Stimulated activated naive CD8-positive, alpha-beta T cell treated with anti-CD3 and anti-CD28 coated beads, Interleukin-15, amount 100 ng/mL, for 72 hours (primary cell): ENCODE data around the gene MLLT3.

Experiments used
- ATAC-seq: fragments of 150-1000 bp; cut with Tn5 transposase; 2 replicates; pipeline ENCODE4 v1.10.0; 2021; ENCODE audit warnings: mild to moderate bottlenecking, moderate library complexity
- DNase-seq, 2 donors: peaks; one replicate each; pipeline ENCODE4 v3.0.0; 2021 to 2022
- H3K27ac Mint-ChIP-seq, 2 donors: one replicate each; pipeline ENCODE4 v1.8.0; 2022; ENCODE audit warnings: mild to moderate bottlenecking in 2 of 2, mixed read lengths in 2 of 2, moderate library complexity in 2 of 2
- H3K27me3 Mint-ChIP-seq: one replicate; pipeline ENCODE4 v1.8.0; 2022; ENCODE audit warnings: mixed read lengths
- H3K4me1 Mint-ChIP-seq: one replicate; pipeline ENCODE4 v1.8.0; 2022; ENCODE audit warnings: mild to moderate bottlenecking, mixed read lengths
- H3K4me3 Mint-ChIP-seq, 2 donors: one replicate each; pipeline ENCODE4 v1.8.0; 2022; ENCODE audit warnings: mild to moderate bottlenecking in 2 of 2, mixed read lengths in 2 of 2, moderate library complexity in 1 of 2
- H3K9me3 Mint-ChIP-seq, 2 donors: one replicate each; pipeline ENCODE4 v1.8.0; 2022; ENCODE audit warnings: mixed read lengths in 2 of 2

Gene MLLT3

GRCh38 chr9:20504930-20505329 lies 117.4 kb downstream of the MLLT3 start:
- Mint-ChIP-seq H3K27ac (no peak overlapping the region), H3K27me3 (no peaks in the 10 kb centered on the region), H3K9me3 (no peaks in the 10 kb centered on the region), H3K4me3 (no peak overlapping the region), H3K4me1 (peaks cover 66% of the 10 kb centered on the region)
- ATAC-seq (peak; percentile 82), DNase-seq (peak in 1 of 2 donors; percentile 31)

- H3K27ac Mint-ChIP-seq: no peak overlapping the region
- H3K9me3 Mint-ChIP-seq: peaks cover 0 to 5% of the 10 kb centered on the region in 2 donors
- no peaks in the 10 kb centered on the region for H3K27me3 Mint-ChIP-seq
- no peak overlapping the region for H3K4me3 Mint-ChIP-seq
- H3K4me1 Mint-ChIP-seq: peaks cover 31% of the 10 kb centered on the region
- ATAC-seq (no peak), DNase-seq (no peak)
Measured at GRCh38 chr9:20500101-20500500, 122.2 kb downstream of the MLLT3 start.

GRCh38 chr9:20499013-20499412 lies 123.3 kb downstream of the MLLT3 start:
- Mint-ChIP-seq H3K27me3 (no peaks in the 10 kb centered on the region), H3K27ac (no peak overlapping the region), H3K9me3 (peaks cover 0 to 5% of the 10 kb centered on the region in 2 donors), H3K4me1 (peaks cover 25% of the 10 kb centered on the region), H3K4me3 (no peak overlapping the region)
- no peak for ATAC-seq
- no peak for DNase-seq

GRCh38 chr9:20496328-20496727 lies 126.0 kb downstream of the MLLT3 start:
- Mint-ChIP-seq H3K27me3 (no peaks in the 10 kb centered on the region), H3K4me1 (peaks cover 27% of the 10 kb centered on the region), H3K9me3 (peaks cover 0 to 5% of the 10 kb centered on the region in 2 donors), H3K4me3 (no peak overlapping the region), H3K27ac (no peak overlapping the region)
- no peak for ATAC-seq
- no peak for DNase-seq

GRCh38 chr9:20495098-20495497 lies 127.2 kb downstream of the MLLT3 start:
- Mint-ChIP-seq H3K27ac (no peak overlapping the region), H3K4me3 (no peak overlapping the region), H3K27me3 (no peaks in the 10 kb centered on the region), H3K9me3 (peaks cover 0 to 5% of the 10 kb centered on the region in 2 donors), H3K4me1 (peaks cover 36% of the 10 kb centered on the region)
- no peak for ATAC-seq
- no peak for DNase-seq

- Mint-ChIP-seq H3K27ac (no peak overlapping the region), H3K4me3 (no peak overlapping the region)
Measured at GRCh38 chr9:20494035-20494434, 128.3 kb downstream of the MLLT3 start.

GRCh38 chr9:20492772-20493171 lies 129.5 kb downstream of the MLLT3 start:
- H3K27me3 Mint-ChIP-seq: no peaks in the 10 kb centered on the region
- ATAC-seq (no peak), DNase-seq (no peak)
- H3K4me1 Mint-ChIP-seq: peaks cover 52% of the 10 kb centered on the region
- no peak overlapping the region for H3K27ac Mint-ChIP-seq
- no peak overlapping the region for H3K4me3 Mint-ChIP-seq
- no peaks in the 10 kb centered on the region for H3K9me3 Mint-ChIP-seq

More at GRCh38 chr9:20494035-20494434, 128.3 kb downstream of the MLLT3 start:
- peaks cover 0 to 5% of the 10 kb centered on the region in 2 donors for H3K9me3 Mint-ChIP-seq
- DNase-seq: no peak
- ATAC-seq: no peak
- H3K27me3 Mint-ChIP-seq: no peaks in the 10 kb centered on the region
- H3K4me1 Mint-ChIP-seq: peaks cover 46% of the 10 kb centered on the region

- DNase-seq (no peak), ATAC-seq (no peak)
- H3K9me3 Mint-ChIP-seq: no peaks in the 10 kb centered on the region
- H3K27ac Mint-ChIP-seq: no peak overlapping the region
- no peak overlapping the region for H3K4me3 Mint-ChIP-seq
- no peaks in the 10 kb centered on the region for H3K27me3 Mint-ChIP-seq
- H3K4me1 Mint-ChIP-seq: peaks cover 41% of the 10 kb centered on the region
Measured at GRCh38 chr9:20491612-20492011, 130.7 kb downstream of the MLLT3 start.

- no peak for ATAC-seq
- peaks cover 41% of the 10 kb centered on the region for H3K4me1 Mint-ChIP-seq
Measured at GRCh38 chr9:20490246-20490834, 132.0 kb downstream of the MLLT3 start.

GRCh38 chr9:20488691-20489090 lies 133.6 kb downstream of the MLLT3 start:
- no peak overlapping the region for H3K4me3 Mint-ChIP-seq
- H3K27me3 Mint-ChIP-seq: no peaks in the 10 kb centered on the region
- H3K4me1 Mint-ChIP-seq: peaks cover 31% of the 10 kb centered on the region
- no peak for DNase-seq
- no peaks in the 10 kb centered on the region for H3K9me3 Mint-ChIP-seq
- no peak overlapping the region for H3K27ac Mint-ChIP-seq
- no peak for ATAC-seq

More at GRCh38 chr9:20490246-20490834, 132.0 kb downstream of the MLLT3 start:
- no peaks in the 10 kb centered on the region for H3K9me3 Mint-ChIP-seq
- peak overlapping the region in 1 of 2 donors; percentile 31 for H3K4me3 Mint-ChIP-seq
- no peaks in the 10 kb centered on the region for H3K27me3 Mint-ChIP-seq
- no peak for DNase-seq
- no peak overlapping the region for H3K27ac Mint-ChIP-seq

GRCh38 chr9:20486552-20486951 lies 135.7 kb downstream of the MLLT3 start:
- Mint-ChIP-seq H3K27ac (no peak overlapping the region), H3K9me3 (peaks cover 0 to 3% of the 10 kb centered on the region in 2 donors), H3K4me1 (peaks cover 40% of the 10 kb centered on the region), H3K4me3 (no peak overlapping the region), H3K27me3 (no peaks in the 10 kb centered on the region)
- DNase-seq: no peak
- ATAC-seq: no peak

GRCh38 chr9:20481437-20481836 lies 140.9 kb downstream of the MLLT3 start:
- Mint-ChIP-seq H3K27ac (peak overlapping the region in 1 of 2 donors; percentile 24), H3K4me3 (no peak overlapping the region), H3K4me1 (peaks cover 54% of the 10 kb centered on the region), H3K27me3 (no peaks in the 10 kb centered on the region), H3K9me3 (peaks cover 0 to 6% of the 10 kb centered on the region in 2 donors)
- ATAC-seq: no peak
- DNase-seq: no peak

GRCh38 chr9:20480249-20480648 lies 142.1 kb downstream of the MLLT3 start:
- DNase-seq (no peak), ATAC-seq (no peak)
- Mint-ChIP-seq H3K4me3 (no peak overlapping the region), H3K27me3 (no peaks in the 10 kb centered on the region), H3K4me1 (peaks cover 54% of the 10 kb centered on the region), H3K27ac (no peak overlapping the region), H3K9me3 (peaks cover 0 to 6% of the 10 kb centered on the region in 2 donors)

GRCh38 chr9:20479419-20480155 lies 142.7 kb downstream of the MLLT3 start:
- Mint-ChIP-seq H3K27ac (no peak overlapping the region), H3K27me3 (no peaks in the 10 kb centered on the region), H3K4me3 (no peak overlapping the region), H3K4me1 (peaks cover 56% of the 10 kb centered on the region), H3K9me3 (peaks cover 0 to 6% of the 10 kb centered on the region in 2 donors)
- peak; percentile 74 for ATAC-seq
- DNase-seq: no peak

- Mint-ChIP-seq H3K27me3 (no peaks in the 10 kb centered on the region), H3K27ac (peak overlapping the region; percentile 20 to 49), H3K9me3 (peaks cover 0 to 6% of the 10 kb centered on the region in 2 donors), H3K4me1 (peaks cover 60% of the 10 kb centered on the region), H3K4me3 (no peak overlapping the region)
- no peak for DNase-seq
- ATAC-seq: no peak
Measured at GRCh38 chr9:20478786-20479185, 143.5 kb downstream of the MLLT3 start.

GRCh38 chr9:20477940-20478620 lies 144.2 kb downstream of the MLLT3 start:
- ATAC-seq: peak; percentile 81
- DNase-seq: no peak
- H3K27me3 Mint-ChIP-seq: no peaks in the 10 kb centered on the region
- peaks cover 60% of the 10 kb centered on the region for H3K4me1 Mint-ChIP-seq
- H3K9me3 Mint-ChIP-seq: peaks cover 0 to 6% of the 10 kb centered on the region in 2 donors
- no peak overlapping the region for H3K4me3 Mint-ChIP-seq
- H3K27ac Mint-ChIP-seq: no peak overlapping the region
